BLaER1 treated with 17β-estradiol and CSF1 and Interleukin-3, amounts not matched to agents 10 nM and 100 nM (cell line): ENCODE data around the gene SPTLC2.
"Not testable (repeated sequence)": the region's sequence is repeated elsewhere in the genome, so short reads cannot be mapped to it uniquely, and the experiment has no call there.

ENCODE experiments used
- H3K27ac ChIP-seq, 11 experiments: shearing (Covaris generic); formaldehyde crosslinking; 2 replicates each; pipeline ENCODE4 v1.8.1; 2022
- H3K27me3 ChIP-seq, 11 experiments: shearing (Covaris generic); formaldehyde crosslinking; 2 replicates each; pipeline ENCODE4 v1.8.1; 2022
- H3K36me3 ChIP-seq, 11 experiments: shearing (Covaris generic); formaldehyde crosslinking; 2 replicates each; pipeline ENCODE4 v1.8.1; 2022
- H3K4me1 ChIP-seq, 10 experiments: shearing (Covaris generic); formaldehyde crosslinking; 2 replicates each; pipeline ENCODE4 v1.8.1; 2022
- H3K4me2 ChIP-seq, 11 experiments: shearing (Covaris generic); formaldehyde crosslinking; 2 replicates each; pipeline ENCODE4 v1.8.1; 2022
- H3K4me3 ChIP-seq, 10 experiments: shearing (Covaris generic); formaldehyde crosslinking; 2 replicates each; pipeline ENCODE4 v1.8.1; 2022
- H3K9ac ChIP-seq, 11 experiments: shearing (Covaris generic); formaldehyde crosslinking; 2 replicates each; pipeline ENCODE4 v1.8.1; 2022
- H3K9me3 ChIP-seq, 11 experiments: shearing (Covaris generic); formaldehyde crosslinking; replicated peaks in 1 of 11; 2 replicates each; pipeline ENCODE4 v1.8.1; 2022
- H4K20me1 ChIP-seq, 11 experiments: shearing (Covaris generic); formaldehyde crosslinking; 2 replicates each; pipeline ENCODE4 v1.8.1; 2022
- Cebpa-rat ChIP-seq, 11 experiments: shearing (Covaris generic); IDR thresholded peaks; 2 replicates each; pipeline ENCODE4 v1.8.1; 2022

Gene SPTLC2

DNA sequence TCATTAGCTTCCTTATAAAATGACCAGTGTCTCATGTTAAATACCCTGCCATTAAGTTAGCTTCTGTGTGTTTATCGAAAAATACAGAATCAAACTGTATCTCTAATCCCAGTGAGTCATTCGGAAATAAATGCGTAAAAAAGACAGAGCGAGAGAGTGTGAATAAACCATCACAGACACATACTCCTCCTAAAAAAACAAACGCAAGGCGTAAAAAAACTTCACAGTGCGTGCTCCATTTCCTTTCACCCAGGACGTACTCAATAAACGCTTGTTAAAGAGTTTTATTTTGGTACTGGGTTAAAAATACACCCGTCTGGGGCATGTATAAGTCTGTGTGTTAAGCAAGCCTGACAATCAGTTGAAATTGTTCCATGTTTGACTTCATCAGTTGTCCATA, 59.0 kb downstream of the SPTLC2 start:
- no peak for TF ChIP-seq Cebpa-rat (IDR thresholded peaks at IDR 0.05)
- Histone ChIP-seq H4K20me1 (peaks cover 0 to 32% (median 0%) of the 10 kb centered on the region in 11 experiments; a peak in 2 of 22 replicates), H3K36me3 (peaks cover 64 to 100% (median 82%) of the 10 kb centered on the region in 11 experiments)

DNA sequence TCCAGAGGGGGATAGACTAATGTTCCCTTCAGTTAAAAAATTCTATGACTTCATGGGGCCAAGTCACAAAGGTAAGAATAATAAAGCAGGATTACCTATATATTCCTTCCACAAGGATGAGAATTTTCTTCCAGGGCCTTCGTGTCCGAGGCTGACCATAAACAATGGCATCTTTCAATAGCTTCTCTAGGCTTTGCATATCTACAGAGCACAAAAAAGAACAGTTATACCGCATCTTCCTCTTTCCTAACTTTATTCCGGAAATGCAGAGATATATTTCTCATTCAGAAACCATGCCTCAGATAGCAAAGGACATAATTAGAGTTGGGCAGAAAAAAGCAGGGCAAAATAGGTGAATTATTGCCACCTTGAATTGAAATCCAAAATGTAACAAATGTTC, 59.5 kb downstream of the SPTLC2 start:
- H3K9me3 ChIP-seq: no peaks in the 10 kb centered on the region
- no peak overlapping the region for H3K4me2 ChIP-seq
- no peak overlapping the region for H3K4me3 ChIP-seq
- H3K27ac ChIP-seq: no peak overlapping the region
- H3K9ac ChIP-seq: no peak overlapping the region
- H3K4me1 ChIP-seq: peaks cover 0 to 7% (median 0%) of the 10 kb centered on the region in 10 experiments; a peak in 3 of 20 replicates
- peaks cover 64 to 100% (median 82%) of the 10 kb centered on the region in 11 experiments for H3K36me3 ChIP-seq
- H3K27me3 ChIP-seq: no peaks in the 10 kb centered on the region
- peaks cover 0 to 34% (median 0%) of the 10 kb centered on the region in 11 experiments; a peak in 3 of 22 replicates for H4K20me1 ChIP-seq
- no peak for TF ChIP-seq Cebpa-rat (IDR thresholded peaks at IDR 0.05)

More for the DNA sequence above, 59.0 kb downstream of the SPTLC2 start:
- Histone ChIP-seq H3K4me3 (no peak overlapping the region), H3K9ac (no peak overlapping the region), H3K9me3 (no peaks in the 10 kb centered on the region), H3K27me3 (no peaks in the 10 kb centered on the region), H3K4me1 (peaks cover 0 to 7% (median 0%) of the 10 kb centered on the region in 10 experiments; a peak in 3 of 20 replicates), H3K27ac (no peak overlapping the region), H3K4me2 (no peak overlapping the region)

DNA sequence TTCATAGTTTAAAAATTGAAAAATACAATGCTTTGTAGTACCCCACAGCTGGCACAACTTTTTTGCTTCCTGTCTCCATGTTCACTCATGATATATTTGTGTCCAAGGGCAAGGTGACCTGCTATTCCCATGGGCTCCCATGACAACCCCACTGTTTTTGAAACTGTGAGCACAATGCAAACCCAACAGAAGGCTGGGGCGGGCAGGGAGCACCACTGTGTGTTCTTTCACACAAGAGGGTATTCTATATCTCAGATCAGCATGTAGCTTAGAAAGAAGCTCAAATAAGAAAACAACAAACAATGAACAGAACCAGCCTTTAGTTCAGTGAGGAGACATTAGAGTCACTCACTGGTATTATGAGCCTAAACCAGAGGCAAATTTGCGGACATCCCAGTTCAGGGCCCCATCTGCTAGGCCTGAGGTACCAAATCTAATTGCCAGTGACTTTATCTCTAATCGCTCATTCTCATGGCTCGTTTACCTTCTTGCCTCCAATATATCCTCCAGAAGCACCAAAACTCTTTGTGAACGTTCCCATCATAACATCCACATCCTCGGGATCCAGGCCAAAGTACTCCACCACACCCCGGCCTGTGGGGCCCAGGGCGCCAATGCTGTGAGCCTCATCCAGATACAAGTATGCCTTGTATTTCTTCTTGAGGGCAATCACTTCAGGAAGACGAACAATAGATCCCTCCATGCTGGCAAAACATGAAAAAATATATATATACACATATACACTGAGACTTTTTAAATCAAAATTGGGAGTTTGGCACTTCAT, 61.4 kb downstream of the SPTLC2 start:
- H3K4me2 ChIP-seq: no peak overlapping the region
- TF ChIP-seq Cebpa-rat (IDR thresholded peaks at IDR 0.05): no peak
- H4K20me1 ChIP-seq: peaks cover 0 to 38% (median 0%) of the 10 kb centered on the region in 11 experiments; a peak in 4 of 22 replicates
- no peaks in the 10 kb centered on the region for H3K9me3 ChIP-seq
- H3K27ac ChIP-seq: no peak overlapping the region
- H3K9ac ChIP-seq: 0 out of 22 replicates have a peak overlapping the region, but pooled peaks of 2 of the 11 experiments have one; percentile 7 to 16
- no peaks in the 10 kb centered on the region for H3K27me3 ChIP-seq
- H3K36me3 ChIP-seq: peaks cover 60 to 99% (median 78%) of the 10 kb centered on the region in 11 experiments
- no peak overlapping the region for H3K4me3 ChIP-seq
- peaks cover 0 to 7% (median 0%) of the 10 kb centered on the region in 10 experiments; a peak in 3 of 20 replicates for H3K4me1 ChIP-seq

DNA sequence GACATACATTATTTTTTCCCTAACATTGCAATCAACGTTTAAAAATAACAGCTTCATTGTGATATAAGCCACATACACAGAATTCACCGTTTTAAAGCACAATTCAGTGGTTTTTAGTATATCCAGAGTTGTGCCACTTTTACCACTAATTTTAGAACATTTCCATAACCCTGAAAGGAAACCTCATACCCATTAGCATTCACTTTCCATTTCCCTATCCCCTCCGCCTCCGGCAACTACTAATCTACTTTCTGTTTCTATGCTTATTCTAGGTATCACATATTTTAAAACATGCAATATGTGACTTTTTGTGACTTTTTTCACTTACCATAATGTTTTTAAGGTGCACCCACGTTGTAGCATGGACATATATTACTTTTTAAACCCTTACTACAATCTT, 62.2 kb downstream of the SPTLC2 start:
- peaks cover 0 to 7% (median 0%) of the 10 kb centered on the region in 10 experiments; a peak in 3 of 20 replicates for H3K4me1 ChIP-seq
- no peaks in the 10 kb centered on the region for H3K27me3 ChIP-seq
- 0 out of 22 replicates have a peak overlapping the region, but pooled peaks of 2 of the 11 experiments have one; percentile 2 to 16 for H3K9ac ChIP-seq
- TF ChIP-seq Cebpa-rat (IDR thresholded peaks at IDR 0.05): no peak
- no peak overlapping the region for H3K4me3 ChIP-seq
- peaks cover 67 to 99% (median 78%) of the 10 kb centered on the region in 11 experiments for H3K36me3 ChIP-seq
- no peak overlapping the region for H3K27ac ChIP-seq
- peaks cover 0 to 45% (median 0%) of the 10 kb centered on the region in 11 experiments; a peak in 3 of 22 replicates for H4K20me1 ChIP-seq
- no peak overlapping the region for H3K4me2 ChIP-seq
- no peaks in the 10 kb centered on the region for H3K9me3 ChIP-seq

DNA sequence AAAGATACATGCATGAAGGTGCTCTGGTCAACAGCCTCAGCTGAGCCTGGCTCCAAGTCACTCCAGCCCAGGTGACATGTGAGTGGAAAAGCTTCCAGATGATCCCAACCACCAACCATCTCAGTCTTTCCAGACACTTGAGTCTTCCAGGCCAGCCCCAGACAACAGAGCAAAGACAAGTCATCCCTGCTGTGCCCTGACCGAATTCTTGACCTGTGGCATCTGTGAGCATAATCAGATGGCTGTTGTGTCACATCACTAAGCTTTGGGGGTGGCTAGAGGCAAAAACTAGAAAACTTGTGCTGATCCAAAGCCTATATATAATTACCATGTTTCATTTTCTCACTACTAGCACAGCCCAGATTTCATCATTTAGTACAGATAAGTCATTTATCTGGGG, 67.0 kb downstream of the SPTLC2 start:
- no peak for TF ChIP-seq Cebpa-rat (IDR thresholded peaks at IDR 0.05)
- no peaks in the 10 kb centered on the region for H3K27me3 ChIP-seq
- no peak overlapping the region for H3K4me3 ChIP-seq
- H3K36me3 ChIP-seq: peaks cover 57 to 99% (median 70%) of the 10 kb centered on the region in 11 experiments
- H3K9ac ChIP-seq: no peak overlapping the region
- H3K4me1 ChIP-seq: peaks cover 0 to 8% (median 0%) of the 10 kb centered on the region in 10 experiments; a peak in 5 of 20 replicates
- no peak overlapping the region for H3K27ac ChIP-seq
- peaks cover 0 to 40% (median 0%) of the 10 kb centered on the region in 11 experiments; a peak in 3 of 22 replicates for H4K20me1 ChIP-seq
- no peak overlapping the region for H3K4me2 ChIP-seq
- H3K9me3 ChIP-seq: no peaks in the 10 kb centered on the region

DNA sequence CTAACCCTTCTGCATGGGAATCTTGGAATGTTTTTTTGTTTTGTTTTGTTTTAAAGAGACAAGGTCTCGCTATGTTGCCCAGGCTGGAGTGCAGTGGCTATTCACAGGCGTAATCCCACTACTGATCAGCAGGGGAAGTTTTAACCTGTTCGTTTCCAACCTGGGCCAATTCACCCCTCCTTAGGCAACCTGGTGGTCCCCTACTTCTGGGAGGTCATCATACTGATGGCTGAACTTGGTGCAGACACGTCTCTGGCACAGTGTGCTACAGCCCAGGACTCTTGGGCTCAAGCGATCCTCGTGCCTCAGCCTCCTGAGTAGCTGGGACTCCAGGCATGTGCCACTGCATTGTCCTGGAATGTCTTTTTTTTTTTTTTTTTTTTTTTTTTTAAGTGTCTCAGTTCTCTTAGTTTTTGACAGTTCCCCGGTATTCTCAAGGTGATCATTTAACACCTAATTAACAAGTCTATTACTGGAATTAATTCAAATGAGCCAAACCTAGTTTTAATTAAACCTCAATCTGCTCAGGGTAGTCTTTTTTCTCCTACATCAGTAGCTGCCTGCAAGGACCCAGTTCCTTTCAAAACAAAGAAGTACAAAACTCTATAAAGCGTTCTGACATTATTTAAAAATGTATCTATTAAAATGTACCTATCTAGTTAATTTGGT, 68.8 kb downstream of the SPTLC2 start:
- H3K36me3 ChIP-seq: peaks cover 49 to 87% (median 68%) of the 10 kb centered on the region in 11 experiments
- no peaks in the 10 kb centered on the region for H3K27me3 ChIP-seq
- TF ChIP-seq Cebpa-rat (IDR thresholded peaks at IDR 0.05): no peak

DNA sequence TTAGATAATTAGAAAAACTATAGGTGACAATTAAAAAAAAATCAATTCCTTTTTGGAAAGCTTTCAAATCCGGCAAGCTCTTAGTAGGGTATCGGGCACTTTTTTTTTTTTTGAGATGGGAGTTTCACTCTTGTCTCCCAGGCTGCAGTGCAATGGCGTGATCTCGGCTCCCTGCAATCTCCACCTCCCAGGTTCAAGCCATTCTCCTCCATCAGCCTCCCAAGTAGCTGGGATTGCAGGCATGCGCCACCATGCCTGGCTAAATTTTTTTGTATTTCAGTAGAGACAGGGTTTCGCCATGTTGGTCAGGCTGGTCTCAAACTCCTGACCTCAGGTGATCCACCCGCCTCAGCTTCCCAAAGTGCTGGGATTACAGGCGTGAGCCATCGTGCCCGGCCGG, 71.3 kb downstream of the SPTLC2 start:
- H3K36me3 ChIP-seq: peaks cover 34 to 70% (median 50%) of the 10 kb centered on the region in 11 experiments
- peaks cover 28 to 47% (median 33%) of the 10 kb centered on the region in 10 experiments for H3K4me1 ChIP-seq
- not testable (repeated sequence) for H3K9me3 ChIP-seq, H3K4me3 ChIP-seq, H3K27me3 ChIP-seq, H3K4me2 ChIP-seq, H3K27ac ChIP-seq, H3K9ac ChIP-seq
- peaks cover 0 to 38% (median 0%) of the 10 kb centered on the region in 11 experiments; a peak in 3 of 22 replicates for H4K20me1 ChIP-seq

More for the DNA sequence above, 68.8 kb downstream of the SPTLC2 start:
- H3K9me3 ChIP-seq: no peaks in the 10 kb centered on the region
- H3K4me2 ChIP-seq: no peak overlapping the region
- peaks cover 0 to 38% (median 0%) of the 10 kb centered on the region in 11 experiments; a peak in 3 of 22 replicates for H4K20me1 ChIP-seq
- no peak overlapping the region for H3K27ac ChIP-seq
- no peak overlapping the region for H3K9ac ChIP-seq
- no peak overlapping the region for H3K4me3 ChIP-seq
- H3K4me1 ChIP-seq: peaks cover 10 to 23% (median 15%) of the 10 kb centered on the region in 10 experiments

DNA sequence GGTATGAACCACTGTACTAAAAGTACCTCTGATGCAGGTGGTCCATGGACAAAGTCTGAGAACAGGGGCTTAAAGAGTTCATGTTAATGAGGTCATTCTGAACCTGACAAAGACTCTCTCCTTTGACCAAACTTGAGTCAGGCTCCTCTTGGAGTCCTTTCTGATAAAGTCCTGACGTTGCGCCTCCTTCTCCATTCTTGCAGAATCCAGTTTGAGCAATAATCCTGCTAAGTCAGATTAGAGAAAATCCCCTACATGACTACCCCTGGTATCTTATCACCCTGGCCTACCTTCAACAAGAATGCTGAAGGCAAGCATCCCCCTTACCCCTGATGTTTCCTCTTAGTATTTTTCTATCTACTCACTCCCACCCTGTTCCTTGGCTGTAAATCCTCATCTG, 71.9 kb downstream of the SPTLC2 start:
- Histone ChIP-seq H3K4me1 (peaks cover 28 to 47% (median 33%) of the 10 kb centered on the region in 10 experiments), H3K36me3 (peaks cover 28 to 70% (median 49%) of the 10 kb centered on the region in 11 experiments), H4K20me1 (peaks cover 0 to 33% (median 0%) of the 10 kb centered on the region in 11 experiments; a peak in 3 of 22 replicates), H3K27ac (no peak overlapping the region), H3K4me3 (no peak overlapping the region), H3K27me3 (no peaks in the 10 kb centered on the region), H3K9ac (no peak overlapping the region), H3K9me3 (no peaks in the 10 kb centered on the region), H3K4me2 (peak overlapping the region in 2 of 11 experiments; percentile 81 to 86; a peak in 3 of 22 replicates)
- no peak for TF ChIP-seq Cebpa-rat (IDR thresholded peaks at IDR 0.05)
